NCI-H2196 (cell line): ENCODE measurements around the gene RNF17.
"Not testable (repeated sequence)": the region's sequence is repeated elsewhere in the genome, so short reads cannot be mapped to it uniquely, and the experiment has no call there.

Source experiments
- DNase-seq: peaks from one replicate; lab custom pipeline; 2025; ENCODE audit not compliant: unreplicated experiment; lab: John Stamatoyannopoulos, UW

RNF17 gene

DNA sequence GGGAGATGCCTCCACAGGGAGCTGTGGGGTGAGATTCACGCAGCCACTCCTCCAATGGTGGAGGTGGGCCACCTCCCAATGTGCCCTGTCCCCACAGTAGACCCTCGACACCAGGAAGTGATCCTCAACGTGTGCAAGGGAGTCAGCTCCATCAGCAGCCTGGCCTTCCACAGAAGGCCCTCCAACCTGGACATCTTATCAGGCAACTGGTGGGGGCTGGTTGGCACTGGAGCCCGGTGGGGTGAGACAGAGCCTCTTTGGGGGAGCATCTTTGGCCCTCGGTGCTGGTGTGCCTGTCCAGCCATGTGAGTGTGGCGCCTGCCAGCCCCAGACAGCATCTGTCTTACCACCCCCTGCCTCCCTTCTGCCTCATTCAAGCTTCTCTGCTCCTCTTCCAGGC lies 19.7 kb upstream of the RNF17 start:
- DNase-seq = no peak

DNA sequence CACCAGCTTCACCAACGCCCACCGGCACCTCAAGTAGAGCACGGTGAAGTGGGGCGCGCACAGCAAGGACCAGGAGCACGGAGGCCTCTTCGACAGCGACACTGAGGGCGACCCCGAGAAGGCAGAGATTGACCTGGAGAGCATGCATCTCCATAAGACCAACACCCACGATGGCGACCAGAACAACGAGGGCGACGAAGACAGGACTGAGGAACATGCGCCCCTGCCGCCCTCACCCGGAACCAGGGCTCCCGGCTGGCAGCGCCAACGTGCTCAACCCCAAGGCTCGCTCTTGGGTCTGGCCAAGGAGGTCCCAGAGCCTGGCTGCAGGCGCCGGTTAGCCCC lies 18.5 kb upstream of the RNF17 start:
- DNase-seq = no peak

DNA sequence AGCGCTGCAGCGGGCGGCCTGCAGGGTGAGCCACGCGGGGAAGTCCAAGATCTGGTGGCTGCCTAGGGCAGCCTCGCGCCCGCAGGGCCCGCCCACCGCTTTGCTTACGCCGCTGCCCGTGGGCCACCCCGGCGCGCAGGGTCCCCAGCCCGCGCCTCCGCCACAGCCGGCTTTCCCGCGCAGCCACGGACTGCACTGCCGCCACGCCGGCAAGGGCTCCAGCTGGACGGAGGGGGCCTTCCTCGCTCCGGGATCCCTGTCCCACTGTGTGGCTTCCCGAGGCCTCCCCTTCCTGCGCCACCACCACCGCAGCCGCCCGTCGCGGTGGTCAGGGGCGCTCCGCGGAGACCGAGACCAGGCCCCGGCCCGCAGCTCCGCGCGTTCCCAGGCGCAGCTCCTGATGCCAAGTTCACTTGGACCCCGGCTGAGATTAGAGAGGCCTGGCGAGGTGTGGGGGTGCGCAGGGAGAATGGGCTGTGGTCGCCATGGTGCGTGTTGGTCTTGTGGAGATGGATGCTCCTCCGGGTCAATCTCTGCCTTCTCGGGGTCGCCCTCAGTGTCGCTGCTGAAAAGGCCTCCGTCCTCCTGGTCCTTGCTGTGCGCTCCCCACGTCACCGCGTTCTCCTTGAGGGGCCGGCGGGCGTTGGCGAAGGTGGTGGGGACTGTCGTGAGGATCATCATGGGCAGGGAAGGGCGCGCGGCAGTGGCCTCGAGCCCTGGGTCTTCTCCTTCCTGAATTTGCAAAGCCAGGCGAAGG lies 17.9 kb upstream of the RNF17 start:
- DNase-seq = no peak

DNA sequence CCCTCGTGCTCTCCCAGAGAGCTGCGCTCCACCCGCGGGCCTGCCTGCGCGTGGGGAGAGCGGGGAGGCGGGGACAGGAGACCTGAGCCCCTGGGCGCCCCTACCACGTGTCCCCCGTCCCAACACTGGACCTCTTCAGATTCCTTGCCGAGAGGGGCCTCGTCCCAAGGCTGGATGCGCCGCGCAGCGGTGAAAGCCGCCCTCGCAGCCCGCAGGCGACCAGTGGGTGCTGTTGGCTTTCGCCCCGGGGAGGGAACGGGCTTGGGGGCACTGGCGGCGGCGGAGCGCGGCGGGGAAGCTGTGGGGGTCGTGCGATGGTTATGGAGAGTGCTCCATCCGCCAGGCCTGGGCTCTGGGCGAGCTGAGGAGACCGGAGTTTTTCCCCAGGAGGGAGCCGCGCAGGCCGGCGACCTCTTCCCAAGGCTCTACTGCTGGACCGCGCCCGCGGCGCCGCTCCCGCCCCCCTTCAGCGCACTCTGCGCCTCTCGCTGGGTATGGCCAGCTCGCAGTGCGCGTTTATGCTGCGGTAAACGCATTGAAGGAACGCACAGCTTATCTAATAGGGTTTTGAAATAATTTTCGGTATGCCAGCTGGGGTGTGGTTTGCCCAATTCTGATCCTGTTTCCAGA lies 17.2 kb upstream of the RNF17 start:
- no peak for DNase-seq

DNA sequence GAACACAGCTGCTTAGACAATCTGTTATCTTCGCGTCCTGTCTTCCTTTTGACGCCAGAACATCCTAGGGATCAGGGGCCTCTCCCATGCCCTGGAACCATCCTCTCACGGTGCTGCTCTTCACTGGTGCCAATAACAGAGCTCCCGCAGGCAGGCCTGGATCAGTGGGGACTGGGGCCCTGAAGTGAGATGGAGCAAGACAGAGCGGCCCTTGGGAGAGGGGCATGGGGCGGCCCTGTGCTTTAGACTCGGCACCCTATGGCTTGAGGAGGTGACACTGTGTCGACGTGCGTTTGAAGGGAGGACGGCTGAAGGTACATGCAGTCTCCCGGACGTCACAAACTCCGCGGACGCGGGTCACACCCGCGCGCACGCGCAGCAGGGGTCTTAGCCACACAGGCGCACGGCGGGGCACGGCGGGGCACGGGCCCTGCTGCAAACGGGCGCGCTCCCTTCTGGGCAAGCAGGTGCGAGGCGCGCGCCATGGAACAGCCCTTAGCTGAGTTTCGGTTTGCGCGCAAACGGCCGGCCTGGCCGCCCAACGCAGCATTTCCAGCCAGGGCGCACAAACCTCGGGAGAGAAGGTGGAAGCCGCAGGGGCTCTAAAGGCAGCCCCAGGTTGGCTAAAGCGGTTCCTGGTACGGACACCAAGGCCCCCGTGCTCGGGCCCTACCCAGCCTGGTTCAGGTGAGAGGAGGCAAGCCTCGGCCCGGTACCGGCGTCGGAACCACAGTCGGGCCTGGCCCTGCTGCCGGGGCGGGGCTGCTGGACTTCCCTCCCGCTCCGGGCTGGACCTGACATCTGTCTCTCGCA lies 16.5 kb upstream of the RNF17 start:
- DNase-seq = no peak

DNA sequence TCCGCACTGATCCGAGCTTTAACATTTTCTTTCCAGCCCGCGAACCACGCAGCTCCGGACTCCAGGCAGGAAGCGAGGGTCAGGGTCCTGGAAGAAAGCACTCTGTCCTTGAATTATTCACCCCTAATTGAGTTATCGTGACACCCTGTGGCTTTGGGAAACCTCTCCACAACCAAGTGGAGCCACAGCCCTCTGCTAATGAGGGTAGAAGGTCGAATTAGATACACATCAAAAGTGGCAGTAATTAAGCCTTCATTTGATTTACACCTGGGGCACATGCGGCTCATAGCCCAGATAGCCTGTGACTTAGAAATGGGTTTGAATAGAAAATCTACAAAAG lies 15.9 kb upstream of the RNF17 start:
- DNase-seq = no peak

DNA sequence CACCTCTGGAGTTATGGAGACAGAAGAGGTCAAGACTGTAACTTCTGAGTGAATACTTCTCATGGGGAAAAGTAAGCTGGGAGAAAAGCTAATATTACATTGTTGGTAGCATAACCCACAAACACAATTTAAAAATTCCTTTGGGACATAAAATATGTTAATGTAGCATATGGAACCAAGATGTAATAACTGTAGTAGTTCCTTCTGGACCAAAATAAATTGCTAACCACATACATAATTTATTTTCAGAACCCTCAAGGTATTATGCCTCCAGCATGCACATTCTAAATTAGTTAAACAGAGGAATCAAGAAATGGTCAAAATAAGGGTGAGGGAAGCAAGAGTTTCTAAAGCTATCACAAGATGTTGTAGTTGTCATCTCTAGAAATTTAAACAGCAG lies 4.8 kb upstream of the RNF17 start:
- DNase-seq = no peak

DNA sequence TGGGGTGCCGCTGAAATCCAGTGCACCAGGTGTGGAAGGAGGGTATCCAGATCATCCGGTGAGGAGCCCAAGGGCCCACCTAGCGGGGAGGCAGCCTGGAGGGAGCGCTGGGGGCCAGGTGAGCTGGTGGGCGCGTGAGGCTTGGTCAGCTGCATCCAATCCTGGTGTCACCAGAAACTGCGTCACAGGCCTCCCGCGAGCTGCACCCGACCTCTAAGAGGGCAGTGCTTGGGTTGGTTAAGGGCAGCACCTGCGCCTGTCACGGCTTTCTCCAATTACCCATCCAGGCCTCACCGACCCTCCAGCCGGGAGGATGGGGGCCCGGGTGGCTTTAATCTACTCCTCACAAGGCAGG lies 284 bp downstream of the RNF17 start:
- no peak for DNase-seq

DNA sequence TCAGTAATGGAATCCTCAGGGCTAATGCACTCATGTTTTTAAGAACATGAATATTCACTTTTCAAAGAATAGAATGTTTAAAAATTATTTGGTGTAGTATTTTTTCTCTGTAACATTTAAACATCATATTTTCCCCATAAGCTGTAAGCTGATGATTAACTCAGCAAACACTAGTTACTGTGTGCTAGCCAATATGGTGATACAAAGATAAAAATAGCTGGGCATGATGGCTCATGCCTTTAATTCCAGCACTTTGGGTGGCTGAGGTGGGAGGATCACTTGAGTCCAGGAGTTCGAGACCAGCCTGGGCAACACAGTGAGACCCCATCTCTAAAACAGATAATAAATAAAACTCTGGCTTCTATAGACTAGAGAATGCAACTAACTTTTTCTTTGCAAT lies 13.2 kb downstream of the RNF17 start:
- DNase-seq = no peak

DNA sequence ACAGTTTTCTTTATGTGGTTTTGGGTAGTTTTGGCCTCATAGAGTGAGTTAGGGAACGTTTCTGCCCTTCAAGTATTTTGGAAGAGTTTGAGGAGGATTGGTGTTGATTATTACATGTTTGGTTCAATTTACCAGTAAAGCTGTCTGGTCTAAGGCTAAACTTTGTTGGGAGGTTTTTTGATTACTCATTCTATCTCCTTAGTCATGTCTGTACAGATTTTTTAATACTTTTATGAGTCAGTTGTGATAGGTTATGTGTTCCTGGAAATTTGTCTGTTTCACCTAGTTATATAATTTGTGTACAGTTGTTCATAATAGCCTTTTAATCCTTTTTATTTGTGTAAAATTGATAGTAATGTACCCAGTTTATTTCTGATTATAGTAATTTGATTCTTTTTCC lies 20.4 kb downstream of the RNF17 start:
- DNase-seq = no peak

DNA sequence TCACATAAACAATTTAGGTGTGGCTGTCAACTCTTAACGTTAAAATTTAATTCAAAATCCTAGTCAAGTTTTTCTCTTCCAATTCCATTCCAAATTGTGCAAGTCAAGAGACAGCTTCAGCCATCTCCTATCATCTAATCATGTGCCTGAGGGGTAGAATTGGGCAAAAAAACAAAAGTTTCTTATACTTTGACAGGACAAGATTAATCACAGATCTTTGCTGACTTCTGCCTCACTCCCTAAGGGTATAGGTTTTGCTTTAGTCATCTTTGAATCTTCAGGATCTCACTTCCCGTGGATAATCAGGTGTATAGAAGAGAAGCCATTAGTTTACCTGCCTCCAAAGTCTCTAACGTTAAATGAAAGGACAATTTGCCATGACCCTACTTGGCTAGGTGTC lies 24.6 kb downstream of the RNF17 start:
- DNase-seq = no peak

DNA sequence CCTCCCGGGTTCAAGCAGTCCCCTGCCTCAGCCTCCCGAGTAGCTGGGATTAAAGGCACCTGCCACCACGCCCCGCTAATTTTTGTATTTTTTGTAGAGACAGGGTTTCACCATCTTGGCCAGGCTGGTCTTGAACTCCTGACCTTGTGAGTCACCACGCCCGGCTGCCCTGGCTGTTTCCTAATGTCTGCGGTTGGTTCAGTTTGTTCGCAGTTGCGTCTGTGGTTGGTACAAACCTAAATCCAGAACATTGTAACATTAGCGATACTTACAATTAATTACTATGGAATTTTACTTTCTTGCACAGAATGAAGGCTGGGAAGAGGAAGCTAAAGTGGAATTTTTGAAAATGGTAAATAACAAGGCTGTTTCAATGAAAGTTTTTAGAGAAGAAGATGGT lies 38.1 kb downstream of the RNF17 start:
- DNase-seq = no peak

DNA sequence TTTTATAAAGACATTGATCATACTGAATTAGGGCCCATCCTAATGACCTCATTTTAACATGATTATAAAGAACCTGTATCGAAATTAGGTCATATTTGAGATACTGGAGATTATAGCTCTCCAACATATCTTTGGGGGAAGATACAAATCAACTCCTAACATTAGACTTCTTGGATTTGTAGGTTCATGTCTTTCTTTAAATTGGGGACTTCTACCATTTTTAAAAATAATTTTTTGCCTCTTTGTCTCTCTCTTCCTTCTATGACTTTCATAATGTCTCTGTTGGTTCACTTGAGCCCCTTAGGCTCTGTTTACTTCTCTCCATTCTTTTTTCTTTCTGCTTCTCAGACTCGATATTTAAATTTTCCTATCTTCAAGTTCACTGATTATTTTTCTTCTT lies 57.2 kb downstream of the RNF17 start:
- no peak for DNase-seq

DNA sequence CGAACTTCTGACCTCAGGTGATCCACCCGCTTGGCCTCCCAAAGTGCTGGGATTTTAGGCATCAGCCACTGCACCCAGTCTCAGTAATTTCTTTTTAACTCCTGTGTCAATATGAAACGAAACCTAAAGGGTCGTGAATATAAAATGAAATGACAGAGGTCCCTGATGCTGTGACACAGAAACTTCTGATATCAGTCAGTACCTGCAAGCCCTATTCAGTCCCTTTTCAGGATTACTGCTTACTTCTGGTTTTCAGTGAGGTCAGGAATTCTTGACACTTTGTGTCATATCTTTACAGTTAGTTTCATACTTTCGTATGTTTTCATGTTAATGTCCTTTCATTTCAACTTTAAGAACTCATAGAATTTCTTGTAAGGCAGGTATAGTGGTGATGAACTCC lies 58.7 kb downstream of the RNF17 start:
- DNase-seq = no peak

DNA sequence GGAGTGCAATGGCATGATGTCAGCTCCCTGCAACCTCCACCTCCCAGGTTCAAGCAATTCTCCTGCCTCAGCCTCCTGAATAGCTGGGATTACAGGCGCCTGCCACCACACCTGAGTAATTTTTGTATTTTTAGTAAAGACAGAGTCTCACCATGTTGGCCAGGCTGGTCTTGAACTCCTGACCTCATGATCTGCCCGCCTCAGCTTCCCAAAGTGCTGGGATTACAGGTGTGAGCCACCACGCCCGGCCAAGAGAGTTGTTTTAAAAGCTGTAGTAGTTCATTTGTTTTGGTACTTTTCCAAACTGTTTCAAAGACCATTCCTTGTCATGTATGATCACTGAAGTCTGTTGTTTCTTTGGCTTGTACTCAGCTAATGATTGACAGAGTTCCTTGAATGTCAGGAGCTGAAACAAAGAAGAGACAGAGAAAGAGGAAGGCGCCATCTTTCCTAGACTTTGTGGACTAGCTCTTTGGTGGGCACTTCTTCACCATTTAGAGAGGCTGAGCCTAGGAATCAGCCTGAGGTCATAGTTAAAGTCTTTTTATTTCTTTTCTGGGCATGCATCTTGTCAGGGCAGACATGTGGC lies 59.2 kb downstream of the RNF17 start:
- DNase-seq = not testable (repeated sequence)

DNA sequence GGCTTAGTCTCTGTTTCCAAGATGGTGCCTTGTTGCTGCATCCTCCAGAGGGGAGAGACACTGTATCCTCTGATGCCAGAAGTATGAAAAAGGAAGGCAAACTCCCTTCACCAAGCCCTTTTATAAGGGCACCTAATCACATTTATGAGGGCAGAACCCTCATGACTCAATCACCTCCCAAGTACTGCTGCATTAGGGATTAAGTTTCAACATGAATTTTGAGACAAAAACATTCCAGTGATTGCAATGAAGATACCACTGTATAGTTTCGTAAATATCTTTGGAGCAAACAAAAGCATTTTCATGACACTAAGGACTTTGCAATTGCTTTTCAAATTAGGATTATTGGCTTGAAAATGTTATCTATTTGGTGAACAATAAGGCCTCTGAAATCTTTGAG lies 63.8 kb downstream of the RNF17 start:
- DNase-seq = no peak

DNA sequence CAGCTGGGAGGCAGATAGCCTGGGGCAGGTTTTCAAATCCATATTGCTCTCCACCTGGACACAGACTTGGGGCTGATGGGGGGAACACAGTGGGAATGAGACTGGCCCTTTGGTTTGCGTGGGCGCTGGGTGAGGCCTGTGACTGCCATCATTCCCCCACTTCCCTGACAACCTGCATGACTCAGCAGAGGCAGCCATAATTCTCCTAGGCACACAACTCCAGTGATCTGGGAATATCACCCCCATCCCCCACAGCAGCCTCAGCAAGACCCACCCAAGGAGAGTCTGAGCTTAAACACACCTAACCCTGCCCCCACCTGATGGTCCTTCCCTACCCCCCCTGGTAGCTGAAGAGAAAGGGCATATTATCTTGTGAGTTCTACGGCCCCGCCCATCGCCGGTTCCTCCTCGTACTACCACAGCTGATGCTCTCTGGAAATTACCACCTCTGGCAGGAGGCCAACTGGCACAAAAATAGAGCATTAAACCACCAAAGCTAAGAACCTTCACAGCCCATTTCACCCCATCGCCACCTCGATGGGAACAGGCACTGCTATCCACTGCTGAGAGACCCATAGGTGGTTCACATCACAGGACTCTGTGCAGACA lies 71.0 kb downstream of the RNF17 start:
- DNase-seq = no peak

DNA sequence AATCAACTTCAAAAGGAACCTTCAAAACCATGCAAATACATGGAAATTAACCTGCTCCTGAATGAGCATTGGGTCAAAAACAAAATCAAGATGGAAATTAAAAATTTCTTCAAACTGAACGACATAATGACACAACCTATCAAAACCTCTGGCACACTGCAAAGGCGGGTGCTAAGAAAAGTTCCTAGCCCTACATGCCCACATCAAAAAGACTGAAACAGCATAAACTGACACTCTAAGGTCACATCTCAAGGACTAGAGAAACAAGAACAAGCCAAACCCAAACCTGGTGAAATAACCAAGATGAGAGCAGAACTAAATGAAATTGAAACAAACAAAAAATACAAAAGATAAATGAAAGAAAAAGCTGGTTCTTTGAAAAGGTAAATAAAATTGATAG lies 73.6 kb downstream of the RNF17 start:
- DNase-seq = not testable (repeated sequence)

DNA sequence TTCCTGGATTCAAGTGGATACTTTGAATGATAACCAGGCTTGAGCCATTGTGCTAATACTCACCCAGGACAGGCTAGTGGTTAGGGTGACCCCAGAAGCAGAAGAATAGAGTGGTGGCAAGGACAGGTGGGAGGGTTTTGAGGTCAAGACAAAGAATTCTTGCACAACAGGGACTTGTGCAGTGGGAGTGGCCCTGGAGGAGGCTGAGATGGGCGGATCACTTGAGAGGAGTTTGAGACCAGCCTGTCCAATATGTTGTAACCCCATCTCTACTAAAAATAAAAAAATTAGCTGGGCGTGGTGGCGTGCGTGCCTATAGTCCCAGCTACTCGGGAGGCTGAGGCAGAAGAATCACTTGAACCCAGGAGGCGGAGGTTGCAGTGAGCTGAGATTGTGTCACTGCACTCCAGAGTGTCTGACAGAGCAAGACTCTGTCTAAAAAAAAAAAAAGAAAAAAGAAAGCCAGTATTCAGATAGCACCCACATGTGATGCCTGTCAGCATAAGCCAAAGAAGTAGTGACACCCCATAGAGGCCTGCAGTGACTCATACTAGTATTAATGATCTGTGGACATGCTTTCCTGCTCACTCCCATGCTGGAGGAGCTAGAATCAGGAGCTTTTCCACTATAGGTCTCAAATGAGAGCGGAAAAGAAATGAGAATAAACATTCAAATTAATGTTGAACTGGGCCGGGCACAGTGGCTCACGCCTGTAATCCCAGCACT lies 78.7 kb downstream of the RNF17 start:
- no peak for DNase-seq

DNA sequence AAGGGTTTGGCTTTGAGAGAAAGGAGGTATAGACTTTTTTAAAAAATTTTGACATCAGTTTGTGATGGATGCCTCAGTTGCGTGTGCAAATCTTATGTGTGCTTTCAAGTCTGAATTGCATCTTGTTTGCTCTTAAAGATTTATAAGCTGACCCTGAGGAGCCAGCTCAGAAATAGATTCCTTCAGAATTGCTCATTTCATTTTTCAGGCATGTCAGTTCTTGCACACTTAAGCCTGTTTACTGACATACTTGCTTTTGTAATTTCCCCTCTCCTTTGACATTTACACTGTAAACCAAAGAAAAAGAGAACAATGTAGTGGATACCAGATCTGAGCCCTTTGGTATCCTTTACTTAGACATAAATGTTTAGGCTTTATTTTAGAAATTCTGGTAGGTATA lies 87.6 kb downstream of the RNF17 start:
- no peak for DNase-seq

DNA sequence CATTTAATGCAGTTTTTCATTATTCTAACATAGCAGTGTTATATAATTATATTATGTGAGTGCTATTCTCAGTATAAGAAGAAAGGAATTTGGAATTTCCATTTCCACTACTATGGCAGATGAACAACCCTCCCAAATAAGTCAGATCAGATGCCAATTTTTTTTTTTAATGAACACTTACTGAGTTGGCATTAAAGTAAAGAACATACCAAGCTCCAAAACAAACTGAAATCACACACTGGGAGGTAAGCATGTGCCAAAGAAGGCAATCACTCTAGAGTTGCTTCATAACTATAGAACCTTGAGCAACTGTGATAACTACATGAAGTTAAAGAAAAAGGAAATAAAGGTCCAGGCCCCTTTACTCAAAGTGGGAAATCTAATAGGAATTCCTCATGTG lies 90.3 kb downstream of the RNF17 start:
- DNase-seq = no peak
